Fibroblast of mammary gland (primary cell): ENCODE results near the gene KDF1.

Source experiments
- DNase-seq: peaks from one replicate; pipeline ENCODE4 v3.0.0-alpha.2; 2010; ENCODE audit warnings: low read depth
- H3K4me3 ChIP-seq: 2 replicates; pipeline ENCODE4 v1.5.1; 2011; ENCODE audit warnings: low read depth, mild to moderate bottlenecking, low read length, moderate library complexity; ENCODE audit not compliant: control insufficient read depth
- CTCF ChIP-seq: conservative IDR thresholded peaks from 2 replicates; pipeline ENCODE4 v1.5.1; 2011; ENCODE audit warnings: low read depth, low read length, inconsistent platforms; ENCODE audit not compliant: control insufficient read depth, insufficient read depth

The KDF1 gene

DNA sequence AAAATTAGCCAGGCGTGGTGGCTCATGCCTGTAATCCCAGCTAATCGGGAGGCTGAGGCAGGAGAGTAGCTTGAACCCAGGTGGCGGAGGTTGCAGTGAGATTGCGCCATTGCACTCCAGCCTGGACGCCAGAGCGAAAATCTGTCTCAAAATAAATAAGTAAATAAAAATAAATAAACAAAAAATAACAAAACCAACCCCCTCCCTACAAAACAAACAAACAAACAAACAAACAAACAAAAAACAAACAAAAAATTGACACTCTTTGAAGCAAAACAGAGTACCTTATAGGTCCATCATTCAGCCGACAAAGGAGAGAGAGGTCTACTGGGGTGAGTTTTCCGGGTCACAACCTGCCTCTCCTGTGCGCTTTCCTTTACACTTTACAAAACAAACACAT lies 5.4 kb upstream of the KDF1 start:
- H3K4me3 ChIP-seq, result no peak overlapping the region
- no peak for TF ChIP-seq CTCF
- DNase-seq, result no peak

- no peak for DNase-seq
- H3K4me3 ChIP-seq, result no peak overlapping the region
- TF ChIP-seq CTCF, result no peak
Observed at GRCh38 chr1:26965213-26965612, 4.9 kb upstream of the KDF1 start.

- no peak overlapping the region for H3K4me3 ChIP-seq
- peak; percentile 97 for DNase-seq
- TF ChIP-seq CTCF, result no peak
Observed at GRCh38 chr1:26961826-26962225, 1.6 kb upstream of the KDF1 start.

DNA sequence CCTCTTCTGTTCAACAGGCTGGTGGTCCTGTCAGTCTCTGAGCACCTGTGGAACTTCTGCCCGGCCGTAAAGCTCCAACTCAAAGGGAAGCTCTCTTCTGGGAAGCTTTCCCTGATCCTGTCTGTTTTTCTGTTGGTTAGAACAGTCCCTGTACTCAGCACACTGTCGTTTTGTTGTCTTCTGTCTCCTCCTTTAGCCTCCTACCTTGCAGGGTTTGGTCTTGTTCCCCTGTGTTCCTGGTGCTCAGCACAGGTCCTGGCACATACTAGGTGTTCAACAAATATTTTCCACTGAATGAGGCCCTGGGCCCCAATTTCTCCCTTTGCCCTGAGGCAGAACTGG lies 328 bp upstream of the KDF1 start:
- no peak for DNase-seq
- no peak overlapping the region for H3K4me3 ChIP-seq
- no peak for TF ChIP-seq CTCF

DNA sequence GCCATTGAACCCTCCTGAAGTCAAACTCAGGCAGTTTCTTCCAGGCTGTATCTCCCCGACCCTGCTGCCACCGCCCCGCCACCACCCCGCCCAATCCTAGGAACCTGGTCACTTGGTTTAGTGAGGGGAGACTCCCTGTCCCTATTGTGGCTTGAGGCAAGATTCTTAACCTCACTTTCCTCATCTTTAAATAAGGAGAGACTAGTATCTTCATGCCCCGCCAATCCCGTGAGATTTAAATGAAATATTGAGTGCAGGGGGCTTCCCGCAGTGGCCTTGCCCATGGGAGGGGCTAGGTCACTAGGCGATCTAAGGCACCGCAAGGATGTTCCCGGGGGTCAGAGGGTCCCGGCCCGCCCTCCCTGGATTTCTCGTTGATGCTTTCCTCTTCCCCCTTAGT lies 998 bp downstream of the KDF1 start:
- DNase-seq, result no peak
- TF ChIP-seq CTCF, result no peak
- H3K4me3 ChIP-seq, result no peak overlapping the region

- no peak overlapping the region for H3K4me3 ChIP-seq
- no peak for TF ChIP-seq CTCF
- no peak for DNase-seq
Observed at GRCh38 chr1:26957306-26957705, 3.0 kb downstream of the KDF1 start.

- no peak overlapping the region for H3K4me3 ChIP-seq
- no peak for TF ChIP-seq CTCF
- DNase-seq, result no peak
Observed at GRCh38 chr1:26956321-26956720, 3.9 kb downstream of the KDF1 start.
